Right ventricle myocardium inferior (tissue), 1 donor: ENCODE measurements around the gene NUP50. TPM values are rescaled to one million over a fixed set of nuclear protein-coding genes. Genes with fewer than 3 reads are reported as not detected.
"Not testable (repeated sequence)": the region's sequence is repeated elsewhere in the genome, so short reads cannot be mapped to it uniquely, and the experiment has no call there.

Experiments used
- ATAC-seq: fragments of 200-7000 bp; cut with Tn5 transposase; one replicate; pipeline ENCODE4 v1.9.1; 2020; ENCODE audit warnings: mild to moderate bottlenecking, moderate library complexity
- DNase-seq: peaks from one replicate; pipeline ENCODE4 v3.0.0; 2021; ENCODE audit errors: missing footprints
- intact Hi-C: fragments of 100-400 bp; cut with DNase I; formaldehyde crosslinking; loops from one replicate; pipeline ENCODE4 v1.11.0; 2022
- total RNA-seq: library from RNA; stranded (reverse); fragmentation: NEBNext Ultra II Directional; extraction: Animal tissue kit (Norgen Biotek cat#: 25700); gene quantifications from one replicate; pipeline ENCODE4 v1.2.1, GENCODE V29; 2021
- donor health status: DM: no; HTN: yes; CAD: no; lungs with severe emphysema.

NUP50 gene
- total RNA-seq, 1 donor from 2014 or later = 15.2 TPM

- intact Hi-C loops = no loop called here
- DNase-seq (no peak), ATAC-seq (no peak)
These were observed 25.1 kb downstream of the NUP50 start for GRCh38 chr22:45188779-45189178.

GRCh38 chr22:45190202-45190872, 26.6 kb downstream of the NUP50 start:
- no peak for ATAC-seq
- intact Hi-C loops = no loop called here

DNA sequence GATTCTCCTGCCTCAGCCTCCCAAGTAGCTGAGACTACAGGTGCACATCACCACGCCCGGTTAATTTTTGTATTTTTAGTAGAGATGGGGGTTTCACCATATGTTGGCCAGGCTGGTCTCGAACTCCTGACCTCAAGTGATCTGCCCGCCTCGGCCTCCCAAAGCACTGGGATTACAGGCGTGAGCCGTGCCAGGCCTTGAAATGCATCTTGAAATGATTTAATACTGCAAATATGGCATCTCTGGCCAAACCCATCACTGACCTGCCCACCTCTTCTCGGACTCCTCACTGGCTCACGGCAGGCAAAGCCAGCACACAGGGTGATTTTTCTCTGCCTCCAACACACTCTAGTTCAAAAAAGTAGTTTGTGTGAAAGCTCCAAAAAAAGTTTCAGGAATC, 28.0 kb downstream of the NUP50 start:
- intact Hi-C loops, DNase-seq, ATAC-seq: not testable (repeated sequence)

More at GRCh38 chr22:45190202-45190872, 26.6 kb downstream of the NUP50 start:
- DNase-seq = no peak

- no peak for DNase-seq
- intact Hi-C loops = no loop called here
- no peak for ATAC-seq
These were observed 29.0 kb downstream of the NUP50 start for GRCh38 chr22:45192701-45193187.

GRCh38 chr22:45194686-45195085, 31.0 kb downstream of the NUP50 start:
- no peak for DNase-seq
- ATAC-seq = no peak
- intact Hi-C loops = no loop called here

- no peak for DNase-seq
- intact Hi-C loops = no loop called here
- no peak for ATAC-seq
These were observed 31.9 kb downstream of the NUP50 start for GRCh38 chr22:45195616-45196015.

- DNase-seq = no peak
- intact Hi-C loops = no loop called here
- ATAC-seq = no peak
These were observed 32.6 kb downstream of the NUP50 start for GRCh38 chr22:45196308-45196707.

DNA sequence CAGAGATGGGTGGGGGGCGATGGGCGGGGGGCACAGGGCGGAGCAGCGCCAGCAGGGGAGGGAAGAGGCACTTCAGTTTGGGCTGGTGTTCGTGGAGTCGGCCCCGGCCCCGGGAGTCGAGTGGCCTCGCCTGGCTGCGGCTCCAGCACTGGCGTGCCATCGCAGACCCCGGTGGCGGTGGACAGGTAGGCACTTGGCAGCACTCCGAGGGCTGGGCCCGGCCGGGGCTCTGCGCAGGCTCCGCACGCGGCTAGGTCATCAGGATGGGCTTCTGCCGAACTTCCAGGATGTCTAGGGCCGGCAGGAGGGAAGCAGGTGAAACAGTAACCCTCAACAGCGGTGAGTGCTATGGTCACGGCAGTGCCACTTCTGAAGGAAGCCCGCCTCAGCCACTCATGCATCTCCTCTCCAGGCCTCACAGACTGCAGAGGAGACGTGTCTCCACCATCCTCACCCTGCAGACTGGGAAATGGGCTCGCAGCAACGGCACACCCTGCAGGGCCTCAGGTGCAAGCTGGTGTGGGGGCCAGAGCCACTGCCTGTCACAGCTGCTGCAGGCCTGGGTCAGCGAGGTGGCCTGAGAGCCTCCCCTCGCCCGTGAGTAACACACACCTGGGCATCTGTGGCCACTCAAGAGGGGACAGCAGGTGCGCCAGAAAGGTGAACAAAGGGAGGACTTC, 33.3 kb downstream of the NUP50 start:
- DNase-seq (no peak), ATAC-seq (no peak)
- intact Hi-C loops = no loop called here

DNA sequence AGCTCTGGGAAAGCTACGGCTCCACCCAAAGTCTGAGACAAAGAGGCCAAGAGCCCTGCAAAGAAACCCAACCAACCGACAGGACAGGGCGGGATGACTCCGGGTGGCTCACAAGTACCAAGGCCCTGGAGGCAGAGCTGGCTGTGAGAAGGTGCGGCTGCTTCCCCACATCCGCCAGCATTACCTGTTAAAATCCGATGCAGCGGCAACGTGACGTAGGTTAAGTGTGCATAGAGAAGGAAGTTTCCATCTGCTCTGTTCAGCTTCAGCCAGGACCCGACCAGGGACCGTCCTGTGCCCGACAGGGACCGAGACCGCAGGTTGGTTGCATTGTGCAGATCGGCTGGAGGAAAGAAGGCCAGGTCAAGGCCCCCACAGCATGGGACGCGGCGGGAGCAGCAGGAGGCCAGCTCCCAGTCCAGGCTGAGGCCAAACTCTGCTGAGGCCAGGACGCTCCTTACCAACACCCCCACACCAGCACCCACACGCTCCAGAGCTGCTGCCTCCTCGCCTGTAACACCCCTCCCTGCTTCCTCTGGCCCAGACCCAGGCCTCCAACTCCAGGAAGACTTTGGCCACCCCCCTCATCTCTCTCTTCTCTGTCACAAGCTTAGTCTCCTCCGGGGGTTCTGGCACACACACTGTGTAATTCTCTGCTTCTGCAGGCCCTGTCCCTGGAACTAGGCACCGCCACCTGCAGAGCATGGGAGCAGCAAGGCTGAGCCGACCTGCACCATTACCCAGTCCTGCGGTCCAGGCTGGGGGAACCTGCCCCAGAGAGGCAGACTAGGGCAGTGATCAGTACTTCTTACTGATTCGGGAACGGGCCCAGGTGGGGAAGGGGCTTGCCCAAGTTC, 34.1 kb downstream of the NUP50 start:
- no peak for DNase-seq
- intact Hi-C loops = no loop called here
- no peak for ATAC-seq

- DNase-seq = no peak
- ATAC-seq = no peak
- intact Hi-C loops = no loop called here
These were observed 34.7 kb downstream of the NUP50 start for GRCh38 chr22:45198463-45198795.

- ATAC-seq (no peak), DNase-seq (no peak)
- intact Hi-C loops = no loop called here
These were observed 36.0 kb downstream of the NUP50 start for GRCh38 chr22:45199723-45200122.

GRCh38 chr22:45200230-45200629, 36.5 kb downstream of the NUP50 start:
- DNase-seq (no peak), ATAC-seq (no peak)
- intact Hi-C loops = no loop called here

DNA sequence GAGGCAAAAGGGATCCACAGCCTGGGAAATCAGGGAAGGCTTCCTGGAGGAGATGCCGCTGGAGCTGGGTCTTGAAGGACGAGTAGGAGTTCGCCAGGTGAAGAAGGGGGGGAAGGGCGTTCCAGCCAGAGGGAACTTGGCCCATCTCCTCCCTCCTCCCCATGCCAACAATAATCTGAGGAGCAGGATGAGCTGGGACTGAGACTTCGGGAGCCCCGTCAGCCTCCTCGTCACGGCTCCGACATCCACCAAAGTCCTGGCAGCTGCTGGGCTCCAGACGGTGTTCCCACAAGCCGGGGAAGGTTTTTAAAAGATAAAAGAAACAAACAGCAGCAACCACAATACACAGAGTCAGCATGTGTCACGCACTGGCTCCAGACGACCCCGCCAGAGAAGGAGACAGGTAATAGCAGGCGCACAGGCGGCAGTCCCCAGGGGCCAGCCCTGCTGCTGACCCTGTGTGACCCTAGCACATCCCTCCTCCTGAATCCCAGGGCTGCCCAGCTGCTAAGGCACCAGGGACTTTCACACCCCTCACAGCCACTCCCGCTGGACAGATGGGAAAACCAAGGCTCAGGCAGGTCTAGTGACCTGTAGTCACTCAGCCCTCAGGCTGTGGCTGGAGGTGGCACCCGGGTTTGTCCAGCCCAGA, 37.3 kb downstream of the NUP50 start:
- ATAC-seq = no peak
- no peak for DNase-seq
- intact Hi-C loops = no loop called here

- intact Hi-C loops = no loop called here
- ATAC-seq (no peak), DNase-seq (no peak)
These were observed 38.1 kb downstream of the NUP50 start for GRCh38 chr22:45201678-45202332.

DNA sequence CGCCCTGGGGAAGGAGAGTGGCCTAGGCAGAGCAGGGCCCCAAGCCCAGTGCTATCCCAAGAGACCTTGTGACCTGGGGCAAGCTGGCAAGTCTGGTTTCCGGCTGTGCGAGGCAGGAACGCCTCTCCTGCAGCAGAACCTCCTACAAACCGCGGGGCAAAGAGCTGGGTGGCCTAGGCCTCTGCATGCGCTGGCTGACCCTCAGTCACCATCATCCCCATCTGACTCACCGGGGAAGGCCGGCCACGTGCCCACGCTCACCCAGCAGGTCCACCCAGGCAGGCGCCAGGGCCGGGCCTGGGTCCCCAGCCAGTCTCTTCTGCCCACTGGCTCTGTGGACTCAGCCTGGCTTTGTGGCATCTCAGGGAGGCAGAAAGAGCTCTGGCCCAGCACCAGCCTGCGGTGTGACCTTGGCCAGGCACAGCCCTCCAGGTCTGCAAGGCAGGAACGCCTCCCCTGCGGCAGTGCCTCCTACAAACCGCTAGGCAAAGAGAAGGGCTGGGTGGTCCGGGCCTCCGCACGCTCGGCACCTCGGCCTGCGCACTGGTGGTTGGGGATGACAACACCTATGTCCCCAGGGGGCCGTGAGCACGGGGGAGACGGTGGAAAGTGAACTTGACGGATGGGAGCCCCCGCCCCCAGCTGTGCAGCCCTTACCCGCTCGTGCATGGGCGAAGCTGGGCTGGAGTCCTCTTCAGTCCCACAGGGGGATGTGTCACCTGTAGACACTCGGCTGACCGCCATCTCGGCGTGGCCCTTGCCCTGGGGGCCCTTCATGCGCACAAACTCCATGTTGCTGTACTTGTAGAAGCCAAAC, 38.8 kb downstream of the NUP50 start:
- DNase-seq (no peak), ATAC-seq (no peak)
- intact Hi-C loops = no loop called here

DNA sequence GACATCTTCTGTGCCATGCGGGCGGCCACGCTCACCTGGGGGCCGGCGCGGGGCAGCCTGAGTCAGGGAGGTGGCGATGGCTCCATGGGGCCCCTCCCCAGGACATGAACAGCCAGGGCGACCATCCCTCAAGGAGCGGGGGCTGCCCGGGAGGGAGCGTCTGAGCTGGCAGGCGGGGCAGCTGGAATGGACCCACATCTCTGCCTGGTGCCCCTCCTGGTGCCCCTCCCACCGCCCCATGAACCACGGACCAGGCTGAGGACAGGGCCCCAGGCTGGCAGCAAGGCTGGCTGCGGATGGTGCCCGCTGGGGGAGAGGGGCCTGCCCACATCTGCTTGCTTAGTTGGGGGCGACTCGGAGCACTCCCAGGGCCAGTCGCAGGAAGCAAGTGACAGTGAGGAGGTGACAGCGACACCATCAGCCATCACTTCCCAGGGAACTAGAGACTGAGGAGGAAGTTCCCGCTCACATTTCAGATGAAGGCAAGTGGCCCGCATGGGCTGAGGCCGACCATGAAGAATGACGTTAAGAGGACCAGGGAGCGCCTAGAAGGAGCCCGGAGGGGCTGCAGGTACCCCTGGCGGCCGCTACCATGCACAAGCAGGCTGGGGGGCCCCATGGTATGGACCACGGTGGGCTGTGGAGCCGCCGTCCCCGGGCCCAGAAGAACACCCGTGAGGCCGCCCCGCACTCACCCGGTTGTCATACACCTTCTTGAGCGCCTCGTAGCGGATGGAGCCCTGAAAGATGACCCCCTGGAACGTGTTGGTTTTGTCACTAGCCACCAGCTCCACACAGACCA, 39.6 kb downstream of the NUP50 start:
- ATAC-seq (no peak), DNase-seq (no peak)
- intact Hi-C loops = no loop called here

GRCh38 chr22:45204241-45204640, 40.5 kb downstream of the NUP50 start:
- intact Hi-C loops = no loop called here
- ATAC-seq (no peak), DNase-seq (no peak)
